Epithelial cell of esophagus (primary cell): ENCODE measurements around the gene ZNF556.

Source experiments
- DNase-seq: peaks from one replicate; pipeline ENCODE4 v3.0.0; 2010; ENCODE audit warnings: low read depth
- H3K4me3 ChIP-seq: 2 replicates; pipeline ENCODE4 v1.5.1; 2011; ENCODE audit warnings: mild to moderate bottlenecking, low read length, control low read depth
- TF ChIP-seq, protein P1 (sequence below): IDR thresholded peaks from 2 replicates; pipeline ENCODE4 v1.5.1; 2011; ENCODE audit warnings: low read depth, mild to moderate bottlenecking, low read length, control low read depth, inconsistent platforms; ENCODE audit not compliant: insufficient read depth; ENCODE audit errors: missing control alignments

ZNF556 gene

DNA sequence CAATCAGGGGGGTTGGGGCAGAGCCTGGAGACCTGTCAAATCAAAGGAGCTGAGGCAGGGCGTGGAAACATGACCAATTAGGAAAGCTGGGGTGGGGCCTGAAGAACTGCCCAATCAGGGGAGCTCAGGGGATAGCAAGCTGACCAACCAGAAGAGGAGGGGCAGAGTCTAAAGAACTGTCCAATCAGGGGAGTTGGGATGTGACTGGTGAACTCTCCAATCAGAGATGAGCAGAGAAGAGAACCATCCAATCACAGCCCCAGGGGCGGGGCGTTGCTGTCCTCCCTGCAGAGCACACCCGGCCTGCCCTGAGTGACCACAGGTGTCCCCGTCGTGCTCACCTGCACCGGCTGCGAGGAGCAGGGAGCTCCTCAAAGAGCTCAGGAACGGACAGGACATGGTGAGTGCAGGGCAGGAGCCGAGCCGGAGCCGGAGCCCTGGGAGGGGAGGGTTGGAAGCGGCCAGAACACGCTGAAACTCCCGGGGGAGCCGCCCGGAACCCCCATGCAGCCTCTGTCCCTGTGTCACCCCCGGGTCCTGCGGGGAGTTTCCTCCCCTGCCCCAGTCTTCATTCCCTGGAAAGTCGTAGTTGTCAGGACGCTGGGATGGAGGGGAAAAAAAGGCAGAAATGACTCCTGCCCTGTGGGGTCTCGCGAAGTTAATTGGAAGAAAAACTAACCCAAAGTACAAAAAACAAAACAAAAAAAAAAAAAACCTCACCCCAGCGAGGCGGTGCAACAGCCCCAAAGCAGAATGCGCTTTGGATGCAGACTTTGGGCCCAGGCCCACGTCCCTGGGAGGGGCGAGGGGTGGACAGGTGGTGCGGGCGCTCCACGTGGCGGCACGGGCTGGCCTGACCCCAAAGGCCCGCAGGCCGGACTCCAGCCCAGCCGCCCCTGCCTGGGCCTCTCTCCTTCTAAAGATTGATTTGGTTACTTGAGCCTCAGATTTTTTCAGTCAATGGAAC, at the start of gene ZNF556:
TSS of gene ZNF556 (plus strand) at position 311 of the 967 bp plus-strand sequence. CDS start at position 398, 87 bp downstream.
- TF ChIP-seq, protein P1, sequence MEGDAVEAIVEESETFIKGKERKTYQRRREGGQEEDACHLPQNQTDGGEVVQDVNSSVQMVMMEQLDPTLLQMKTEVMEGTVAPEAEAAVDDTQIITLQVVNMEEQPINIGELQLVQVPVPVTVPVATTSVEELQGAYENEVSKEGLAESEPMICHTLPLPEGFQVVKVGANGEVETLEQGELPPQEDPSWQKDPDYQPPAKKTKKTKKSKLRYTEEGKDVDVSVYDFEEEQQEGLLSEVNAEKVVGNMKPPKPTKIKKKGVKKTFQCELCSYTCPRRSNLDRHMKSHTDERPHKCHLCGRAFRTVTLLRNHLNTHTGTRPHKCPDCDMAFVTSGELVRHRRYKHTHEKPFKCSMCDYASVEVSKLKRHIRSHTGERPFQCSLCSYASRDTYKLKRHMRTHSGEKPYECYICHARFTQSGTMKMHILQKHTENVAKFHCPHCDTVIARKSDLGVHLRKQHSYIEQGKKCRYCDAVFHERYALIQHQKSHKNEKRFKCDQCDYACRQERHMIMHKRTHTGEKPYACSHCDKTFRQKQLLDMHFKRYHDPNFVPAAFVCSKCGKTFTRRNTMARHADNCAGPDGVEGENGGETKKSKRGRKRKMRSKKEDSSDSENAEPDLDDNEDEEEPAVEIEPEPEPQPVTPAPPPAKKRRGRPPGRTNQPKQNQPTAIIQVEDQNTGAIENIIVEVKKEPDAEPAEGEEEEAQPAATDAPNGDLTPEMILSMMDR: no peak
- peak; percentile 74 for DNase-seq
- peak within 1 kb of the TSS; percentile 44 for H3K4me3 ChIP-seq

DNA sequence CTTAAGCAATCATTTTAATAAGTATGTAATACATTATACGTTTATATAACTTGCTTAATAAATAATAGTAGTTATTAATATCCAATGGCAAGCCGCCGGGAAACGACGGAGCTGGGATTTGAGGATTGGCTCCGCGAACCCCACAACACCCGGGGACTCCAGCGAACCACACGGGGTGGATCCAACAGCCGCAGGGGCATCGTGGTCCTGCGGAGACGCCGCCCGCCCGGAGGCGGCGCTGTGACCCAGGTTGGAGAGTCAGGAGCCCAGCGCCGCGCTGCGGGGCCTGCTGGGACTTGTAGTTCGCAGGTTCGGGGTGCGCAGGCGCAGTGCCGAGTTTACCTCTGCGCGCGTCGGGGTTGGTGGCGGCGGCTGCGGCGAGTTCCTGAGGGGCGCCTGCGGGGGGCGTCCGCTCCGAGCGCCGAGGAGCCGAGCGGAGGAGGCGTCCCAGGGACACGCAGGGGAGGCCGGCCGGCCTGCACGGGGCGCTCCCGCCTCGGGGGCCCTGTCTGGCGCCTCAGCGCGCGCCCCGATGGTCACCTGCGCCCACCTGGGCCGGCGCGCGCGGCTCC, 47.5 kb upstream of the ZNF556 start, which contains the start of gene ZNF554:
TSS of gene ZNF554 (plus strand) at position 329 of the 572 bp plus-strand sequence. CDS start at position 533, 204 bp downstream.
- TF ChIP-seq, protein P1: peak; percentile 85
- DNase-seq: peak; percentile 96
- H3K4me3 ChIP-seq: peak within 1 kb of the TSS; percentile 82

DNA sequence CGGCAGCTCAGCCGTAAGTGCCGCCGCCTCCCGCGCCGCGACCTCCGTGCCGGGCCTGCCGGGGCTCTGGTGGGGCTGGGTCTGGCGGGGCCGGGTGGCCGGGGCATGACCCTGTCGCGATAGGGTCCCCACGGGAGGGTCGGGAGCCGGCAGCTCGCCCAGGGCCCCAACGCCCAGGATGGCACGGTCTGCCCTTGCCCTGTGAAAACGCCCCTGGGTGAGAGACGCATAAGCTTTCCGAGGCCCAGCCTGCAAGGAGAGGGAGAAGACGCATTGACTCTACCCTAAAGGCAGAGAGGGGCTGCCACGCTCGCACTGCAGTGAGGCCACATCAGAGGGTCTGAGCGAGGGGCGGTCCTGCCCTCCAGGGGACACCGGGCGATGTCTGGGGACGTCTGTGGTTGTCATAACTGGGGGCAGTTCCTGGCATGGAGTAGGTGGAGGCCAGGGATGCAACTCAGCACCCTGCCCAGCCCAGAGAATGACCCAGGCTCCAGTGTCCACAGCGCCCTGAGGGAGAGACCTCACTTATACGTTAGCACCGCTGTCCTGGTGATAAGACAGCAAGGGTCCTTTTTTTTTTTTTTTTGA, 46.9 kb upstream of the ZNF556 start:
- peak overlapping the region; percentile 82 for H3K4me3 ChIP-seq
- TF ChIP-seq, protein P1: no peak
- DNase-seq: no peak

DNA sequence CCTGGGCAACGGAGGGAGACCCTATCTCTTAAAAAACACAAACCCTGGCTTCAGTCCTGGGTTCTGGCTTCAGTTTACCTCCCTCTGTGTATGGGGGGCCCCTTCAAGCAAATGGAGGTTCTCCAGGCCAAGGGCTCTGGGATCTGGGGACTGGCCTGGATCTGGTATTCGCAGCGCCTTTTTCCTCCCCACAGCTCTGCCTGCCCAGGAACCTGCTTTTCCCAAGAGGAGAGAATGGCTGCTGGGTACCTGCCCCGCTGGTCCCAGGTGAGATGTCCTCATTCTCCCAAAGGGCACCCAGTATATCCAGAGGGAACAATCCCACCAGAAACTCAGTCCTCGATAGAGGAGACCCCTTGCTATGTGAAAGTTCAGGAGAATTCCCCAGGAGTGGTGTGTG, 44.3 kb upstream of the ZNF556 start:
- H3K4me3 ChIP-seq: no peak overlapping the region
- DNase-seq: no peak
- TF ChIP-seq, protein P1: no peak

DNA sequence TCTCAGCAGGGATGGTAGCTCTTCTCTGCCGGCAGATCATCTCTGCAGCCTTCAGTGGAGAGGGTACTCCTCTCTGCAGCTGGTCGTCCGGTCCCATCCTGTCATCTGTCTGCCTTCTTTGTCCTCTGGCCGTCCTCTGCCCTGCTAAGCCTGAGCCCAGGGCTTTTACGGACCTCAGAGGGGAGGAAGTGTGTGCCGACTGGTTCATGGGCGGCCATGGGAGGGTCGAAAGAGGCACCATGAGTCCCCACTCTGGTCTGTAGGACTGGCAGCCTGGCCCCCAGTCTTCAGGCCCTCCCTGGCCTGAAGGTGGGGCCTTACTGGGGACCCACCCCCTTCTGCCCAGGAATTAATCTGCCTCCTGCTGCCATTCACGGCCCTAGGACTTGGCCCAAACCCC, 43.5 kb upstream of the ZNF556 start:
- TF ChIP-seq, protein P1: no peak
- no peak for DNase-seq
- no peak overlapping the region for H3K4me3 ChIP-seq

DNA sequence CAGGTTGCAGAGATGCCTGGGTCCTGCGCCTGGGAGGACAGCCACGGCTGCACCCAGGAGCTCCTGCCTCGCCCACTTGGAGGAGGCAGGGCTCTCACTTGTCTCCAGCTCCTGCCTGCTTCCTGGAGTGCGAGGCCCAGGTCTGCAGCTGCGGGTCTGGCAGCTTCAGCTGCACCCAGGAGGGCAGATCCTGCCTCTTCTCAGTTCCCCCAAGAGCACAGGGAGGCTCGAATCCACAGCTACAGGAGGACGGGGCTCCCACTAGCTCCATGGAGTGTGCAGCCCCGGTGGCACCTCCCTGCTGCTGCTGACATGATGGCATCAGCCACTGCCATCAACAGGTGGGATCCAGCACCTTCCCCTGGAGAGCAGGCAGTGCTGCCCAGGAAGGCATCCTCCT, 43.0 kb upstream of the ZNF556 start:
- DNase-seq: no peak
- TF ChIP-seq, protein P1: no peak
- no peak overlapping the region for H3K4me3 ChIP-seq
